A549 (cell line): ENCODE results near the gene TSN.

ENCODE experiments used
- FOSB ChIP-seq: fragments of 250-450 bp; sonication (Bioruptor Pico); IDR thresholded peaks from 2 replicates; pipeline ENCODE4 v1.5.0; 2020; ENCODE audit warnings: mild to moderate bottlenecking, moderate library complexity
- HOXA7 ChIP-seq: fragments of 250-450 bp; sonication (Bioruptor Pico); IDR thresholded peaks from 2 replicates; pipeline ENCODE4 v1.5.0; 2020; ENCODE audit warnings: mild to moderate bottlenecking, moderate library complexity
- JUN ChIP-seq, 2 experiments: fragments of >200 bp; sonication (Bioruptor Twin); formaldehyde crosslinking; IDR thresholded peaks; 2 replicates in 1 of 2; 3 replicates in 1 of 2; pipeline ENCODE4 v1.6.1; 2016 to 2017
- NPAS2 ChIP-seq: fragments of 250-450 bp; sonication (Bioruptor Pico); IDR thresholded peaks from 2 replicates; pipeline ENCODE4 v1.8.0; 2022; ENCODE audit warnings: mild to moderate bottlenecking, moderate library complexity, borderline replicate concordance
- POLR2A ChIP-seq: IDR thresholded peaks from 2 replicates; pipeline ENCODE4 v1.6.1; 2012; ENCODE audit warnings: mild to moderate bottlenecking, low read length
- REST ChIP-seq: fragments of 200-600 bp; sonication (generic); IDR thresholded peaks from 2 replicates; pipeline ENCODE4 v1.6.1; 2016; ENCODE audit warnings: antibody characterized with exemption, mild to moderate bottlenecking, moderate library complexity
- SMC3 ChIP-seq: fragments of >200 bp; sonication (Bioruptor Twin); formaldehyde crosslinking; IDR thresholded peaks from 3 replicates; pipeline ENCODE4 v1.6.1; 2018; ENCODE audit warnings: inconsistent platforms
- TP53 ChIP-seq: fragments of 250-450 bp; sonication (Bioruptor Pico); IDR thresholded peaks from 2 replicates; pipeline ENCODE4 v1.5.0; 2021; ENCODE audit warnings: mild to moderate bottlenecking, moderate library complexity
- TF ChIP-seq, protein P1 (sequence below): fragments of >200 bp; sonication (Bioruptor Twin); formaldehyde crosslinking; IDR thresholded peaks from 3 replicates; pipeline ENCODE4 v1.5.1; 2016
- TF ChIP-seq, protein P2 (sequence below): IDR thresholded peaks from 2 replicates; pipeline ENCODE4 v1.6.1; 2012

DNA sequence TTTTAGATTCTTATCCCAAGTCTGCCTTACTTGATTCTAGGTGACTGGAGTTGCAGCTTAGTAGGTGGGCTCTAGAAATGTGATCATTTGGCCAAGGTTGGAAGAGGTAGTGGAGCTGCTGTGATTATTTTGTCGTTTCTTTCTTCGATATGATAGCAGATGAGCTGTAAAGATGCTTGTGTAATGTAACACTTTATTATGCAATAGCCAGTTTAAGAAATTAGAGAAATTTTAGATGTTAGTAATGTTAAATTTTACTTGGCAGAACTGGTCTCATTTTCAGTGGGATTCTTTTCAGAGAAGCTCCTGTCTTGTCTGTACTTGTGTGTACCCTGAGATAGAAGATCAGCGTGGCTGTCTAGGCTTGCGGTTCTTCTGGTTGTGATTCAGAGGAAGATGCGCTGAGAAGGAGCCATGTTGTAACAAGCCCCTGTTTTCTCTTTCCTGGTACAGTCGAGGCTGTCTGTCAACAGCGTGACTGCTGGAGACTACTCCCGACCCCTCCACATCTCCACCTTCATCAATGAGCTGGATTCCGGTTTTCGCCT is 9.3 kb downstream of the TSN start:
- TF ChIP-seq POLR2A (no peak), REST (no peak), FOSB (no peak), JUN (IDR thresholded peaks at IDR 0.05) (no peak), TP53 (CRISPR knock-in tag) (no peak), HOXA7 (CRISPR knock-in tag) (no peak), SMC3 (no peak), NPAS2 (CRISPR knock-in tag) (no peak)
- TF ChIP-seq, protein P1, sequence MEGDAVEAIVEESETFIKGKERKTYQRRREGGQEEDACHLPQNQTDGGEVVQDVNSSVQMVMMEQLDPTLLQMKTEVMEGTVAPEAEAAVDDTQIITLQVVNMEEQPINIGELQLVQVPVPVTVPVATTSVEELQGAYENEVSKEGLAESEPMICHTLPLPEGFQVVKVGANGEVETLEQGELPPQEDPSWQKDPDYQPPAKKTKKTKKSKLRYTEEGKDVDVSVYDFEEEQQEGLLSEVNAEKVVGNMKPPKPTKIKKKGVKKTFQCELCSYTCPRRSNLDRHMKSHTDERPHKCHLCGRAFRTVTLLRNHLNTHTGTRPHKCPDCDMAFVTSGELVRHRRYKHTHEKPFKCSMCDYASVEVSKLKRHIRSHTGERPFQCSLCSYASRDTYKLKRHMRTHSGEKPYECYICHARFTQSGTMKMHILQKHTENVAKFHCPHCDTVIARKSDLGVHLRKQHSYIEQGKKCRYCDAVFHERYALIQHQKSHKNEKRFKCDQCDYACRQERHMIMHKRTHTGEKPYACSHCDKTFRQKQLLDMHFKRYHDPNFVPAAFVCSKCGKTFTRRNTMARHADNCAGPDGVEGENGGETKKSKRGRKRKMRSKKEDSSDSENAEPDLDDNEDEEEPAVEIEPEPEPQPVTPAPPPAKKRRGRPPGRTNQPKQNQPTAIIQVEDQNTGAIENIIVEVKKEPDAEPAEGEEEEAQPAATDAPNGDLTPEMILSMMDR = no peak
- TF ChIP-seq, protein P2, sequence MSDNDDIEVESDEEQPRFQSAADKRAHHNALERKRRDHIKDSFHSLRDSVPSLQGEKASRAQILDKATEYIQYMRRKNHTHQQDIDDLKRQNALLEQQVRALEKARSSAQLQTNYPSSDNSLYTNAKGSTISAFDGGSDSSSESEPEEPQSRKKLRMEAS = no peak
